ENCODE measurements around the gene FBH1.
"Not testable (repeated sequence)": the region's sequence is repeated elsewhere in the genome, so short reads cannot be mapped to it uniquely, and the experiment has no call there.

FBH1 gene

DNA sequence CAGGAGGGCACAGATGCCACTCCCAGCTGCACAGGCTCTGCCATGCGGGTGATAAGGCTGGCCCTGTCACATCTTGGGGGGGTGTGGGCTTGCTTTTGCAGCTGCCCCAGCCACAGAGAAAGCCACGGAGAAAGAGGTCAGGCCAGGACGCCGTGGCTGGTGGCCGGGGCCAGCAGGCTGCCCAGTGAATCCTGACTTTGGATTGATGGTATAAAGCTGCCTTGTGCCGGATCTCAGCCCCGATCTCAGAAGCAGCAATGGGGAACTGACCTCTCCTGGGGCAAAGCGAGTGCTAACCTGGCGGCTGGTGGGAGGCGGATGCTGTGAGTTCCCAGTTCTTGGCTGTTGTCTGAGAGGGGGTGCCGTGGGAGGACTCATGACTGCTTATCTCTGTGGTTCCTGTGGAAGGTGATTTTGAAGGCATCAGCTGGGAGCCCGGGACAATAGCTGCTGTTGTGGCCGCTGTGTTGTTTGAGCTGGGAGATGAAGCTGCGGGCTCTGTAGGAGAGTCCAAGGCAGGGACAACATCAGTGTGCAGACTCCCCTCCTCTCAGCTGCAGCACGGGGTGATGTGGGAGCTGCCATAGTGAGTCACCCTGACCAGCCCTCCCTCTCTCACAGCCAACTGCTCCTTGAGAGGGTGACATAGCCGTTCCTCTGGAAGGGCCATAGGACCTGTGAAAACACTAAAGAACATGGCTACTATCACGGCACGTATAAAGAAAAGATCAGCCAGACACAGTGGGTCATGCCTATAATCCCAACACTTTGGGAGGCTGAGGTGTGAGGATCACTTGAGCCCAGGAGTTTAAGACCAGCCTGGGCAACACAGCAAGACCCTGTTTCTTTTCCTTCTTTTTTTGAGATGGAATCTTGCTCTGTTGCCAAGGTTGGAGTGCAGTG is 70.3 kb downstream of the FBH1 start:
- DNase-seq (ENCODE audit: low spot score), result peak; percentile 91

- DNase-seq (ENCODE audit: low spot score), result not testable (repeated sequence)
Observed at GRCh38 chr10:5960973-5961275, 70.9 kb downstream of the FBH1 start.

DNA sequence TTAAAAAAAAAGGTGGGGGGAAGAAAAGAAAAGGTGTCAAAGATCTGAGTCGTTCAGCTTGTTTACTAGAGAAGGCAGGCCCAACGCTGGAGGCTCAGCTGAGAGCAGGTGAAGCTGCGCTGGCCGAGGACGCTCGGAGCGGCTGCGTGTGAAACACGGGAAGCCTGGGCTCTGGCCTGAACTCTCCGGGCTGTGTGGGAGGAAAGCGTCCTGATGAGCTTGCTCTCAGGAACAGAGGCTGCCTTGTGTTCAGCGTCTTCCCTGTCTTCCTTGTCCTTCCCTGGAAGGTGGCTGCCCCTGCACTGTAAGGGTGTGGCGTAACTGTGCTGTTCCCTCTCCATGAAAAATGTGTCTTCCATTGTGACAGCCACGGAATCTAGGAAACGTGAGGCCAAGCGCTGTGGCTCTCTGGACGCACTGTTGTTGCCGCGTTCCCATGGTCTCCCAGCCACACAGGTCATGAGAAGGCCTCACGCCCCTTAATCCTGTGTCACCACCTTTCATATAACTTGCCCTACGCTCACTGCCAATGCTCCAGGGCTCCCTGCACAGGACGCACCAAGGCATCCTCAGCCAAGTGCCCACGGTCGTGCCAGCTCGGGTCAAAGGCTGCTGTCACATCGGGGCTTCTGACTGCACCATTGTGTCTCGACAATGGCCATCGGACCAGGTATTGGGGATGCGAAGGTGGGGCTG is 71.5 kb downstream of the FBH1 start:
- no peak for DNase-seq (ENCODE audit: low spot score)

DNA sequence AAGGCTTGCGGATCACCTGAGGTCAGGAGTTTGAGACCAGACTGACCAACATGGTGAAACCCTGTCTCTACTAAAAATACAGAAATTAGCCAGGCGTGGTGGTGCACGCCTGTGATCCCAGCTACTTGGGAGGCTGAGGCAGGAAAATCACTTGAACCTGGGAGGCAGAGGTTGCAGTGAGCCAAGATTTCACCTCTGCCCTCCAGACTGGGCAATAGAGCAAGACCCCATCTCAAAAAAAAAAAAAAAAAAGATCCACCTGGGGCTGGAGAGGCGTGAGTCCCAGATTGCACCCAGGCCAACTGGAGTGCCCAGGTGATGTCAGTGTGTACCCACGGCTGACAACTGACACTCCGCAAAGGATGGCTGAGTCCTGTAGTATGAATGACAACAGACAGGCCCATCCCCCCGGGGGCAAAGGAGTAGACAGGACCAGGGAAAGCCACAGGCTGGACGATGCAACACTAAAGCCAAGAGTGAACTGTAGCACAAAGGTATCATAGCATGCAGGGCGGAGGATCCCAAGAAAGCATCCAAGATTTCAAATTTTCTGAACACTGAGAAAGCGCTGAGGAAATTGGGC is 72.4 kb downstream of the FBH1 start:
- not testable (repeated sequence) for DNase-seq (ENCODE audit: low spot score)

- no peak for DNase-seq (ENCODE audit: low spot score)
Observed at GRCh38 chr10:5963071-5963470, 73.0 kb downstream of the FBH1 start.

GRCh38 chr10:5963591-5963990 is 73.5 kb downstream of the FBH1 start:
- no peak for DNase-seq (ENCODE audit: low spot score)

DNA sequence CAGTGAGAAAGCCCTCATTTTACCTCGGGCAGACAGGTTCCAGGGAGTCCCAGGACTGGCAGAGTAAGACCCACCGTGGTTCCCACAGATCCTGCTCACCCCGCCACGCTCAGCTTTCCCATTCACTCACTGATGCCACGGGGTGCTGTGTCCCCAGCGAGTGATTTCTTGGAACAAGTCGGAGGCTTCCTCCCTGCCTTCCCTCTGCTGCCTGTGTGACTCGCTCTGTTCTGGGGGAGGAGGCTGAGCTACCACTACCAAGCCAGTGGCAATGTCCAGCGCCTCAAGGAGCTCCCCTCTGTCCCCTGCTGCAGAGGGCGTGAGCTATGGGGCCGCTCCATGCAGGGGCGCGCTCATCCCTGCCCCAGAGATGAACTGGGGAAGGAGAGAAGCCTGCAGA is 74.7 kb downstream of the FBH1 start:
- no peak for DNase-seq (ENCODE audit: low spot score)

DNA sequence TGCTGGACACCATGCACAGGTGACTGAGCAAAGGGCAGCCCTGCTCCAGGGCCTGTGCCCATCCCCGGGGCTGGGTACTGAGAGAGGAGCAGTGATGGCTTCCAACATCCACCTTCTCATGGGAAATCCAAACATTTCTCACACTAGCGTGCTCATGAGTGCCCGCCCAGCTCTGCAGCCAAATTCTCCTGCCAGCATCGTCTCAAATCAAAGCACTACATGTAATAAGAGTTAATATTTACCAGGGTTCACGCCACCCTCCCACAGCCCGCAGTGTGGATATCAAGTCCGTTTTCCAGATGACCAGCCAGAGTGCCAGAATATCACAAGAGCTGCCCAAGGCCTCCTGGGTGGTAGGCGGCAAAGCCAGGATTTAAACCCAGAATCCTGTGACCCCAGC is 75.2 kb downstream of the FBH1 start:
- DNase-seq (ENCODE audit: low spot score), result no peak

DNA sequence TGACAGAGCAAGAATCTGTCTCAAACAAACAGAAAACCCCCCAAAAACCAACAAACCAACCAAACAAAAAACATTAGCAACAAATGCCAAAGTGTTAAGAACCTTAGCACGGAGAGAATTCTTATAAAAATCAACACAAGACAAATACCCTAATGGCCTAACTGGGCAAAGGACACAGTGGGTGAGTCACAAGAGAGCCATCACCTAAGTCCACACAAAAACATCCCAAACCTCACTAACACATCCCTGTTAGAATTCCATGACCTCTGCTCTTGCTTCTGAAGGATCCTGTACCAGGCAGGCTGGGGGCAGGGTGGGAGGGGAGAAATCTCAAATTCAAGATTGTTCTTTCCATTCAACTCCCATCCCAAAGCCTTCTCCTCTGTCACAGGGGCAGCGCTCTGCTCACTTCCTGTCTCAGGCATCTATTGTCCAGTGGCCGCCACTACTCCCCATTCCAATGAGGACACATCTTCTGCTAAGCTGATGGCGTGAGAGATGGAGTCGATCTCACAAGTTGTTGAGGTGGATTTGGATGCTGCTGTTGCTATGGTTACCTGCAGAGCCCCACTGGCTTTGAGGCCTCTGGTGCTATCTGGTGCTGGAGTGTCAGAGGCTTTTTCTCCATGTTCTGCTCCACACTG is 78.1 kb downstream of the FBH1 start:
- DNase-seq (ENCODE audit: low spot score), result no peak

DNA sequence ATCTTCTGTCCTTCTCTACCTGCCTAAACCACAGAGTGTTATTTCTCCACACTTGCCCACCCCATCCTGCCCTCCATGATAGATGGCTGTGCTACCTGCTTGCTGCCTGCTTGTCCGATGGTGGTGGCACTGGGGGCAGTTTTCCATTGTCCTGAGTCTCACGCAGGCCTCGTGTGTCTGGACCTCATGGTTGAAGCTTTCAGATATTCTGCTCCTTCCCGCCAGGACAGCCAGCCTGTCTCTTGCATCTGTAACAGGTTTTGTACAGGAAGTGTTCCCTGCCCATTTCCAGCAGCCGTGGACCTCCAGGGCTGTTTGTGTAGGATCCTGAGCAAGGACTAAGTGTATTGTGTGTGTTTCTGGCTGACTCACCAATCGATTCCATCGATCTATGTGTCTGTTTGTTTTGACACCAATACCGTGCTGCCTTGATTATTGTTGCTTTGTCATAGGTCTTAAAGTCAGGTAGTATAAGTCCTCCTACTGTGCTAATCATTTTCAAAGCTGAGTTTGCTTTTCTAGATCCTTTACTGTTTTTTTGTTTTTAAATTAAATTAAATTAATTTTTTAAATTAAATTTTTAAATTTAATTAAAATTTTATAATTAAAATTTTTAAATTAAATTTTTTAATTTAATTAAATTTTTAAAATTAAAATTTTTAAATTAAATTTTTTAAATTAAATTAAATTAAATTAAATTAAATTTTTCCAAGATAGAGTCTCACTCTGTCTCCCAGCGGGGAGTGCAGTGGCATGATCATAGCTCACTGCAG is 78.8 kb downstream of the FBH1 start:
- DNase-seq (ENCODE audit: low spot score), result no peak

DNA sequence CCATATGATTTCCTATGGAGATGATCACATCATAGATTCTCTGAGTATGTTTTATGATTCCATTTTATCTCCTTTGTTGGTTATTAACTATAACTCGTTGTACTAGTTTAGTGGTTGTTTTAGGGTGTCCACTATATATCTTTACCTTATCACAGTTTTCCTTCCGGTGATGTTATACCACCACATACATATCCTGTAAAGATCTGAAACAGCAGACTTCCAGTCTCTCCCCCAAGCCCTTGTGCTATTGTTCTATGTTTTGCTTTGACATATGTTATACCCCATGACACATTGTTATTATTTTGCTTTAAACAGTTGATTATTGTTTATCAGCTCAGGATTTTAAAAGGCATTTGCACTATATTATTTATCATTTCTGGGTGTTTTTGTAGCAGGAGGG is 80.0 kb downstream of the FBH1 start:
- DNase-seq (ENCODE audit: low spot score), result no peak

DNA sequence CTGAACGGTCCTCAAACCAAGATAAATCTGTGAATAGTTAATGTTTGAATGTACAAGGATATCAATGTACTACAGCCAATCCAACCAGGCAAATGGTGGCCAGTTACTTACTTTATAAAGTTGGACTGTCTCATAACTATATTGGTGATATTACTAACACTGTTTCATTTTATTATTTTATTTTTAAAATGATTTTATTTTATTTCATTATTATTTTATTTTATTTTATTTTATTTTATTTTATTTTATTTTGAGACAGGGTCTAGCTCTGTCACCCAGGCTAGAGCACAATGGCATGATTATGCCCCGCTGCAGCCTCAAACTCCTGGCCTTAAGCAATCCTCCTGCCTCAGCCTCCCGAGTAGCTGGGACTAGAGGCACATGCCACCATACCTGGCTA is 80.5 kb downstream of the FBH1 start:
- no peak for DNase-seq (ENCODE audit: low spot score)

- peak; percentile 91 for DNase-seq (ENCODE audit: low spot score)
Observed at GRCh38 chr10:5971315-5971832, 81.3 kb downstream of the FBH1 start.

DNA sequence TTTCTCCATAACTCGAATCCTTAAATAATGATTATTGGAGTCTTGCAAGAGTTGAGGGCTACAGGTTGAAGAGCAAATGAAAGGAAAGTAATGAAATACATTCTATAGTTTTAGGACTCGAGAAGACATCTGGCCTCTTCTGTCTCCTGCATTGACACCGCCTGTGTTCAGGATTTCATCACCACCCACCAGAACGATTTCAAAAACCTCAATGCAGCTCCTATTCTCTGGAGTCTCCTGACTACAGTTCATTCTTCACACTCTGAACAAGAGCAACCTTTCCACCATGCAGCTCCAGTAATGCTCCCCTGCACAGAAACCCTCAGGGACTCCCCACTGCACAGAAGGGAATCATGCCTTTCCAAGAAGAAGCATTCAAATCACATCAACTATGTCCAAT is 81.8 kb downstream of the FBH1 start:
- DNase-seq (ENCODE audit: low spot score), result no peak

GRCh38 chr10:5973069-5973468 is 83.0 kb downstream of the FBH1 start:
- DNase-seq (ENCODE audit: low spot score), result no peak

DNA sequence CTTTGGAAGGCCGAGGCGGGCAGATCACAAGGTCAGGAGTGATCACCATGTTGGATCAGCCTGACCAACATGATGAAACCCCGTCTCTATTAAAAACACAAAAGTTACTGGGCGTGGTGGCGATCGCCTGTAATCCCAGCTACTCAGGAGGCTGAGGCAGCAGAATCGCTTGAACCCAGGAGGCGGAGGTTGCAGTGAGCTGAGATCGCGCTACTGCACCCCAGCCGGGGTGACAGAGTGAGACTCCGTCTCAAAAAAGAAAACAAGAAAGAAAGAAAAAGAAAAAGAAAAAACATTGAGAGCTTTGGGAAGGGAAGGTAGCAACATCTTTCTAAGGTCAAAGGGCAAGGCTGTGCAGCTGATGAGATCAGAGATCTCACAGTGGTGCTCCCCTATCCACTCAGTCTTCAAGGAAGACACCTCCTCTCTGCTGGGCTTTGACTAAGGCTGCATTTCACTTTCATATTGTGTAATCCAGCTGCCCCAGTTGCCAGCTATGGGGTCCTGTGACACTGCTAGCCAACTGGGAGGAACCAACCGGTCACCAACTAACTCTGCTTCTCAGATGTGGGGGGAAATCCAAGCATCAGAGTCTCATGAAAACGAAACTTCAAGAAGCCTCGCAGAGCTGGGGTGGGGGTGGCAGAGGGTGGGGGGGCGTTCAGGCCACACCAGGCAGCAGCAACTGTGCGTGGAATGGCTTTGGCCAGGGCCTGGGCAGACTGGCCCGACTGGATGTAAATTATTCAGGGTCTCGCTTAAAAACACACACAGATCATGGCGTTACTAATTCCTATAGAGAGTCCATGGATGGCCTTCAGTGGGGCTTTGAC is 85.8 kb downstream of the FBH1 start:
- DNase-seq (ENCODE audit: low spot score), result peak; percentile 60

DNA sequence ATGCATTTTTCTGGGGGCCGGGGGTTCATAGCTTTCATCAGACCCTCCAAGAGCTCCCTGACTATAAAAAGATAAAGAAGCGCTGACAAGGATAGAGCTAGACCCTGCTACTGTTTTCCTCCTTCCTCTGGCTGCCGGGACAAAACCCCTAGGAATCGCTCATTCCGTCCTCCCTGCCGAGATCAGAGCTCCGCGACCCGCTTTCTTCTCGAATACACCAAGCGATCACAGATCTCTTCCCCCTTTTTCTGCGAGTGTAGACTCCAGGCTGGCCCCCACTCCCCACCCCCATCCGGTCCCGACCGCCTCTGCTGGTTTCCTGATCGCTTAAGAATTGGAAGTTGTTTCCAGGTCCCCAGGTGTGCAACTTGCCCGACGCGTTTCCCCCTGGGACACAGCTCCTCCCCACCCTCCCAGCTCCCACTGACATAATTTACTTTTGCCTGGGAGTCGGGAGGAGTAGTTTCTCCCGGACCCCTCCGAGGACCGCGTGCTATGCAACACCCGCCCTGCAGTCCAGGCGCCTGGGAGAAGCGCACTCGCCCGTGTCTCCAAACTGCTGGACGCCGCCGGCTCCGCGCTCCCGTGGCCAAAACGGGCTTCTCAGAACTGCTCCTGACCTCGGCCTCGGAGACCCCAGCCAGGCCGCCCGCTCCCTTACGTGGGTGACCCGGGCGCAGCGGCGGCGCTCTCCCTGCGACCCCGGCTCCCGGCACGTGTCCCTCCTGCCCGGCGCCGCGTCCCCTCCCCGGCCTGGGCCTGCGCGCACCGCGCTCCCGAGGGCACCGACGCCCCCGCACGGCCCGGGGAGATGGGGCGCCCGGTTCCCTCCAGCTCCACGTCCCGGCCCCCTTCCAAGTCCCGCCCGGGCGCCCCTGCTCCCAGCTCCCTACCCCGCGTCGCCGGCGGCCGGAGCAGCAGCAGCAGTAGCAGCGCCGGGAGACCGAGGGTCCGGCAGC is 86.7 kb downstream of the FBH1 start:
- DNase-seq (ENCODE audit: low spot score), result peak; percentile 61

GRCh38 chr10:5977471-5978229 is 87.6 kb downstream of the FBH1 start, which contains the start of gene IL15RA:
TSS of gene IL15RA (minus strand) at chr10:5977543. CDS start at chr10:5977492, 51 bp downstream.
- DNase-seq (ENCODE audit: low spot score), result peak; percentile 93

DNA sequence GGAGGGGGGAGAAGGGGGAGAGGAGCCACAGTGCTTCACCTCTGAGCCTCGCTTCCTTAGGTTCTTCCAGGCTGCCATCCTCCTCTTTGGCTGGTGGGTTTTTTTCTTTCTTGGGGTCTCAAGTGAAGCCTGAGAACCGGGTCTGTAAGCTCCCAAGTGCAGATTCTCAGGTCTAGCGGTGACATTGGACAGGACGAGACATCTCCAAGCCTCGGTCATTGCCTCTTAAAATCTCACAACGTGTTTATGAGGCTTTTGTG is 88.1 kb downstream of the FBH1 start:
- DNase-seq (ENCODE audit: low spot score), result peak; percentile 32

Measured in hematopoietic multipotent progenitor cell treated with erythropoietin and hydrocortisone succinate and interleukin-3 and kit ligand, for 15 days (in vitro differentiated cells).